Activated naive CD4-positive, alpha-beta T cell treated with anti-CD3 and anti-CD28 coated beads, Interleukin-2, amount 50 U/mL, for 24 hours (primary cell): Measurements from ENCODE around the gene WBP1.
"Not testable (repeated sequence)": the region's sequence is repeated elsewhere in the genome, so short reads cannot be mapped to it uniquely, and the experiment has no call there.

Experiments
- H3K27ac Mint-ChIP-seq: one replicate; pipeline ENCODE4 v1.8.0; 2021; ENCODE audit warnings: mild to moderate bottlenecking, mixed read lengths
- H3K27me3 Mint-ChIP-seq: one replicate; pipeline ENCODE4 v1.8.0; 2021; ENCODE audit warnings: mixed read lengths
- H3K36me3 Mint-ChIP-seq: one replicate; pipeline ENCODE4 v1.8.0; 2021; ENCODE audit warnings: mixed read lengths
- H3K4me1 Mint-ChIP-seq: one replicate; pipeline ENCODE4 v1.8.0; 2021; ENCODE audit warnings: mixed read lengths
- H3K4me3 Mint-ChIP-seq: one replicate; pipeline ENCODE4 v1.8.0; 2021; ENCODE audit warnings: mild to moderate bottlenecking, mixed read lengths
- H3K9me3 Mint-ChIP-seq: one replicate; pipeline ENCODE4 v1.8.0; 2021; ENCODE audit warnings: mixed read lengths

Gene WBP1

DNA sequence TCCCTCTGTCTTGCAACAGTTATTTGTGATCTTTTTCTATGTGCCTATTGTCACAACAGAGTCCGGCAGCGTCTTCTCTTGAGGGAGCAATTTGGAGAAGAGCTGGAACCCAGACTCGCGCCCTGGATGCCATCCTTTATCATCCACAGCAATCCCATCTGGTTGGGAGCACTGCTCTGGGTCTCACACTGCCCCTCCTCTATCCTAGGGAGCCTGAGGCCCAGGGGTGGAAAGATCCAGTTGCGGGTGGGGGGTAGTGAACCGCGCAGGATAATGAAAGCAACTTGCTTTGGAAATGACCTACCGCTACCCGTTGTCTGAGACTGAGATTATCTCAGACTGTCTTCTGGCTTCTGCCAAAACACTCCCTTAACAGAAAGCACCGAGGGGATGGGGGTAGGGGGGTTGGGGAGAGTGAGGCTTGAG, 713 bp downstream of the WBP1 start:
- Mint-ChIP-seq H3K4me1 (peaks cover 65% of the 10 kb centered on the region), H3K36me3 (peaks cover 17% of the 10 kb centered on the region), H3K27ac (peak overlapping the region; percentile 52), H3K27me3 (no peaks in the 10 kb centered on the region), H3K9me3 (no peaks in the 10 kb centered on the region), H3K4me3 (peak overlapping the region; percentile 99)

- Mint-ChIP-seq H3K4me1 (peaks cover 65% of the 10 kb centered on the region), H3K4me3 (peak overlapping the region; percentile 99), H3K36me3 (peaks cover 17% of the 10 kb centered on the region), H3K27ac (peak overlapping the region; percentile 89)
- not testable (repeated sequence) for H3K9me3 Mint-ChIP-seq, H3K27me3 Mint-ChIP-seq
Observed at GRCh38 chr2:74459503-74460118, 1.4 kb downstream of the WBP1 start.

DNA sequence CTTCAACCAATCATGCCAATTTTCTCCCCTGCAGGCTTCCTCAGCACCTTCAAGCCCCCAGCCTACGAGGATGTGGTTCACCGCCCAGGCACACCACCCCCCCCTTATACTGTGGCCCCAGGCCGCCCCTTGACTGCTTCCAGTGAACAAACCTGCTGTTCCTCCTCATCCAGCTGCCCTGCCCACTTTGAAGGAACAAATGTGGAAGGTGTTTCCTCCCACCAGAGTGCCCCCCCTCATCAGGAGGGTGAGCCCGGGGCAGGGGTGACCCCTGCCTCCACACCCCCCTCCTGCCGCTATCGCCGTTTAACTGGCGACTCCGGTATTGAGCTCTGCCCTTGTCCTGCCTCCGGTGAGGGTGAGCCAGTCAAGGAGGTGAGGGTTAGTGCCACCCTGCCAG, 1.9 kb downstream of the WBP1 start:
- H3K4me3 Mint-ChIP-seq, result peak overlapping the region; percentile 99
- not testable (repeated sequence) for H3K9me3 Mint-ChIP-seq, H3K27ac Mint-ChIP-seq, H3K27me3 Mint-ChIP-seq
- peaks cover 60% of the 10 kb centered on the region for H3K4me1 Mint-ChIP-seq
- peaks cover 14% of the 10 kb centered on the region for H3K36me3 Mint-ChIP-seq

GRCh38 chr2:74461187-74462053, 3.2 kb downstream of the WBP1 start:
- Mint-ChIP-seq H3K36me3 (peaks cover 7% of the 10 kb centered on the region), H3K4me1 (peaks cover 58% of the 10 kb centered on the region), H3K9me3 (no peaks in the 10 kb centered on the region), H3K4me3 (no peak overlapping the region), H3K27ac (no peak overlapping the region), H3K27me3 (no peaks in the 10 kb centered on the region)

DNA sequence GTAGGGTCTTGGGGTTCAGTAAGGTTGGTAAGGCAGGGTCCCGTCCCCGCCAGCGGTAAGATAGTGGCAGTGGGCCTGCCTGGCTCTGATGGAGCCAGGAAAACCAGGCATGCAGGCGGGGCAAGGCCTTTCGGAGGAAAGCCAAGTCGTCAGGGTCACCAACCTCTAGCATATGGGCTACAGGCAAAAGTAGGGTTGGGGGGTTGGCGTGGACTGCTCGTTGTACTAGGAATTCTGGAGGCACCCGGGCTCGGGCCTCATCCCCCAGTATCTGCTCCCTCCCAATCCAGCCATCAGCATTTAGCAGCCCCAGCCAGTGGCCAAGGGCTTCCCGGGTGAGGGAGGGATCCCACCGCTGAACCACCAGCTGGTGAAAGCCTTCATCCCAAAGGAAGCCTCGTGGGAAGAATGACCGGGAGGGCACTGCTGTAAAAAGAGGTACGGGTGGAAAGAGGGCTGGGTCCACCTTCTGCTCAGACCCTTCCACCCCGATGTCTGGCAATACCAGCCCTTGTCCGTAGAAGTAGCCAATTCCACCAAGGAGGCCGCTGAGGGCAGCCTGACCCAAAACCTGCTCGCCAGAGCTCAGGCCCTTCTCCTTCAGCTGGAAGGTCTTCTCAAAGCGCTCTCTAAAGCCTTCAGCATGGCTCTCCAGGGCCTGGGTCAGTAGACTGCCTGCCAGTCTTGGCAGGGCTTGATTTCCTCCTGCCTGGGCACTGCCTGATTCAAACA, 4.0 kb downstream of the WBP1 start:
- Mint-ChIP-seq H3K36me3 (peaks cover 5% of the 10 kb centered on the region), H3K4me1 (peaks cover 50% of the 10 kb centered on the region), H3K4me3 (no peak overlapping the region), H3K9me3 (no peaks in the 10 kb centered on the region), H3K27me3 (no peaks in the 10 kb centered on the region), H3K27ac (no peak overlapping the region)

- H3K27me3 Mint-ChIP-seq, result no peaks in the 10 kb centered on the region
- no peaks in the 10 kb centered on the region for H3K9me3 Mint-ChIP-seq
- H3K27ac Mint-ChIP-seq, result no peak overlapping the region
- peaks cover 48% of the 10 kb centered on the region for H3K4me1 Mint-ChIP-seq
- no peak overlapping the region for H3K4me3 Mint-ChIP-seq
- peaks cover 4% of the 10 kb centered on the region for H3K36me3 Mint-ChIP-seq
Observed at GRCh38 chr2:74462786-74463105, 4.5 kb downstream of the WBP1 start.

- H3K27me3 Mint-ChIP-seq, result no peaks in the 10 kb centered on the region
- peak overlapping the region; percentile 99 for H3K4me3 Mint-ChIP-seq
- peaks cover 36% of the 10 kb centered on the region for H3K4me1 Mint-ChIP-seq
- peak overlapping the region; percentile 84 for H3K27ac Mint-ChIP-seq
- H3K9me3 Mint-ChIP-seq, result no peaks in the 10 kb centered on the region
- H3K36me3 Mint-ChIP-seq, result peaks cover 4% of the 10 kb centered on the region
Observed at GRCh38 chr2:74464406-74464805, 6.2 kb downstream of the WBP1 start.

GRCh38 chr2:74470742-74471141, 12.5 kb downstream of the WBP1 start:
- Mint-ChIP-seq H3K4me3 (peak overlapping the region; percentile 76), H3K36me3 (peaks cover 17% of the 10 kb centered on the region), H3K4me1 (peaks cover 26% of the 10 kb centered on the region), H3K27ac (peak overlapping the region; percentile 86)
- not testable (repeated sequence) for H3K9me3 Mint-ChIP-seq, H3K27me3 Mint-ChIP-seq

DNA sequence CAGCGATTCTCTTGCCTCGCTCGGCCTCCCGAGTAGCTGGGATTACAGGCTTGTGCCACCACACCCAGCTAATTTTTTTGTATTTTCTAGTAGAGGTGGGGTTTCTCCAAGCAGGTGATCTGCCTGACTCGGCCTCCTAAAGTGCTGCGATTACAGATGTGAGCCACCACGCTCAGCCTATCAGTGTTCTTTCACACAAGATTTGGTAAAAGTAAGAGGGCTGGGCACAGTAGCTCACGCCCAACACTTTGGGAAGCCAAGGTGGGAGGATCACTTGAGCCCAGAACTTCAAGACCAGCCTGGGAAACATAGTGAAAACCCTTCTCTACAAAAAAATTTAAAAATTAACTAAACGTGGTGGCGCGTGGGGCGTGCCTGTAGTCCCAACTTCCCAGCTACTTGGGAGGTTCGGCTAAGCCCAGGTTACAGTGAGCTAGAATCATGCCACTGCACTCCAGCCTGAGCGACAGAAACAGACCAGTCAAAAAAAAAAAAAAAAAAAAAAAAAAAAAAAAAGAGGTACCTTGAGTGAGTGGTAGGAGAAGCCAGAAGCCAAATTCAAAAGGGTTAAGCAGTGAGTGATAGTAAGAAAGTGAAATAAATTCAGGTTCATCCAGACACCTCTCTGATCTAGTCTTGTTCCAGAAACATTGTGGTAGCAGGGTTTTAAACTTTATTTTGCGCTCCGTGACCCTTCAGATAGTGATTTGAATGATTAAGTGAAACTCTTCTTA, 13.3 kb downstream of the WBP1 start:
- H3K4me3 Mint-ChIP-seq, result peak overlapping the region; percentile 99
- H3K9me3 Mint-ChIP-seq, result no peaks in the 10 kb centered on the region
- H3K36me3 Mint-ChIP-seq, result peaks cover 17% of the 10 kb centered on the region
- H3K27me3 Mint-ChIP-seq, result no peaks in the 10 kb centered on the region
- H3K27ac Mint-ChIP-seq, result peak overlapping the region; percentile 98
- peaks cover 21% of the 10 kb centered on the region for H3K4me1 Mint-ChIP-seq

GRCh38 chr2:74472086-74472944, 14.1 kb downstream of the WBP1 start, which contains the start of gene MRPL53:
TSS of gene MRPL53 (minus strand) at chr2:74472680. CDS start at chr2:74472660, 20 bp downstream.
- H3K9me3 Mint-ChIP-seq, result no peaks in the 10 kb centered on the region
- peak within 1 kb of the TSS; percentile 99 for H3K4me3 Mint-ChIP-seq
- H3K27ac Mint-ChIP-seq, result peak within 1 kb of the TSS; percentile 98
- peaks cover 17% of the 10 kb centered on the region for H3K36me3 Mint-ChIP-seq
- H3K27me3 Mint-ChIP-seq, result no peaks in the 10 kb centered on the region
- H3K4me1 Mint-ChIP-seq, result peaks cover 22% of the 10 kb centered on the region

- Mint-ChIP-seq H3K4me1 (peaks cover 24% of the 10 kb centered on the region), H3K27ac (peak overlapping the region; percentile 98), H3K4me3 (peak overlapping the region; percentile 99), H3K9me3 (no peaks in the 10 kb centered on the region), H3K27me3 (no peaks in the 10 kb centered on the region), H3K36me3 (peaks cover 20% of the 10 kb centered on the region)
Observed at GRCh38 chr2:74472945-74473258, 14.7 kb downstream of the WBP1 start.

DNA sequence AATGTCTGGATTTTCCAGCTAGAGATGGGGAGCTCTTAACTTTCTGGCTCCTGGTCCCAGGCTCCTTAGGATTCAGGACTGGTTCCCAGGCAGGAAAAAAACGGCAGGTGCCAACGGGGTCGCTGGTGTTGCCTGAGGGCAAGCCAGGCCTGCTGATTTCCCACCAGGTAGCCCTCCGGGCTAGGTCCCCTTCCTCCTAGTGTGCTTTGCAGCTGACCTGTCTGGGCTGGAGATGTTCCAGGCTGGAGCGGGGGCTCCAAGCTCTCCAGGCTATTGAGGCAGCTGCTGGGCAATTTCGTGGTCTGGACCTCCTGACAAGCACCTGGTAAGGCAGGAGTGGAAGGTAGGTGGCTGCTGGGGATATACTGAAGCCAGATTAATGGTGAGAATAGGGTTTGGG, 16.2 kb downstream of the WBP1 start:
- Mint-ChIP-seq H3K4me1 (peaks cover 29% of the 10 kb centered on the region), H3K9me3 (no peaks in the 10 kb centered on the region), H3K27ac (peak overlapping the region; percentile 68), H3K36me3 (peaks cover 23% of the 10 kb centered on the region), H3K4me3 (no peak overlapping the region), H3K27me3 (no peaks in the 10 kb centered on the region)

GRCh38 chr2:74474899-74475298, 16.7 kb downstream of the WBP1 start:
- no peaks in the 10 kb centered on the region for H3K27me3 Mint-ChIP-seq
- no peak overlapping the region for H3K4me3 Mint-ChIP-seq
- H3K4me1 Mint-ChIP-seq, result peaks cover 27% of the 10 kb centered on the region
- H3K36me3 Mint-ChIP-seq, result peaks cover 23% of the 10 kb centered on the region
- no peaks in the 10 kb centered on the region for H3K9me3 Mint-ChIP-seq
- no peak overlapping the region for H3K27ac Mint-ChIP-seq

- no peaks in the 10 kb centered on the region for H3K27me3 Mint-ChIP-seq
- H3K4me3 Mint-ChIP-seq, result peak overlapping the region; percentile 99
- H3K36me3 Mint-ChIP-seq, result peaks cover 13% of the 10 kb centered on the region
- H3K9me3 Mint-ChIP-seq, result no peaks in the 10 kb centered on the region
- peaks cover 41% of the 10 kb centered on the region for H3K4me1 Mint-ChIP-seq
- no peak overlapping the region for H3K27ac Mint-ChIP-seq
Observed at GRCh38 chr2:74481431-74481830, 23.2 kb downstream of the WBP1 start.
